ENCODE data around the gene ELF2.
A peak's percentile ranks its signal among the peaks of the same experiment; 100 is the strongest.
"Not testable (repeated sequence)": the region's sequence is repeated elsewhere in the genome, so short reads cannot be mapped to it uniquely, and the experiment has no call there.

The ELF2 gene

GRCh38 chr4:139059026-139059425 is 118.0 kb downstream of the ELF2 start:
- DNase-seq = not testable (repeated sequence)

- DNase-seq = no peak
Observed at GRCh38 chr4:139054791-139055505, 122.1 kb downstream of the ELF2 start.

- DNase-seq = no peak
Observed at GRCh38 chr4:139053909-139054308, 123.1 kb downstream of the ELF2 start.

GRCh38 chr4:139050446-139050845 is 126.6 kb downstream of the ELF2 start:
- DNase-seq = no peak

GRCh38 chr4:139048026-139048425 is 129.0 kb downstream of the ELF2 start:
- DNase-seq = no peak

GRCh38 chr4:139044291-139044690 is 132.7 kb downstream of the ELF2 start:
- DNase-seq = no peak

- no peak for DNase-seq
Observed at GRCh38 chr4:139042981-139043460, 134.0 kb downstream of the ELF2 start.

- DNase-seq = no peak
Observed at GRCh38 chr4:139038874-139039443, 138.1 kb downstream of the ELF2 start.

- no peak for DNase-seq
Observed at GRCh38 chr4:139036885-139037284, 140.1 kb downstream of the ELF2 start.

GRCh38 chr4:139035650-139036049 is 141.4 kb downstream of the ELF2 start:
- no peak for DNase-seq

- DNase-seq = peak; percentile 56
Observed at GRCh38 chr4:139030614-139031235, 146.3 kb downstream of the ELF2 start.

- DNase-seq = not testable (repeated sequence)
Observed at GRCh38 chr4:139029866-139030363, 147.1 kb downstream of the ELF2 start.

- no peak for DNase-seq
Observed at GRCh38 chr4:139028191-139028661, 148.8 kb downstream of the ELF2 start.

- no peak for DNase-seq
Observed at GRCh38 chr4:139027776-139028175, 149.2 kb downstream of the ELF2 start.

- DNase-seq = no peak
Observed at GRCh38 chr4:139025841-139026240, 151.2 kb downstream of the ELF2 start.

- no peak for DNase-seq
Observed at GRCh38 chr4:139024686-139025085, 152.3 kb downstream of the ELF2 start.

- DNase-seq = no peak
Observed at GRCh38 chr4:139022835-139023234, 154.2 kb downstream of the ELF2 start.

GRCh38 chr4:139021071-139021470 is 155.9 kb downstream of the ELF2 start:
- DNase-seq = not testable (repeated sequence)

- no peak for DNase-seq
Observed at GRCh38 chr4:139020384-139020783, 156.6 kb downstream of the ELF2 start.

GRCh38 chr4:139018971-139019758 is 157.9 kb downstream of the ELF2 start:
- DNase-seq = peak; percentile 40

- no peak for DNase-seq
Observed at GRCh38 chr4:139018501-139018900, 158.5 kb downstream of the ELF2 start.

- DNase-seq = no peak
Observed at GRCh38 chr4:139017861-139018260, 159.2 kb downstream of the ELF2 start.

- DNase-seq = peak; percentile 3
Observed at GRCh38 chr4:139015948-139016471, 161.0 kb downstream of the ELF2 start.

Data from NCI-H1694 (cell line).